Endothelial cell of umbilical vein (primary cell): ENCODE data around the gene CAMSAP1. TPM values are rescaled to one million over a fixed set of nuclear protein-coding genes. Genes with fewer than 3 reads are reported as not detected.

Experiments
- BruUV-seq: library from RNA; stranded (reverse); fragments of 400-500 nt; replicated peaks from 2 replicates; lab custom pipeline; 2021; lab: Mats Ljungman, UMichigan
- CTCF ChIA-PET: fragments of 300-600, 350-600 bp; sonication (Branson Sonifier 250); formaldehyde crosslinking; loops from one replicate; lab custom pipeline; 2021; ENCODE audit warnings: antibody characterized with exemption, inconsistent platforms; lab: Charles Lee
- POLR2A ChIA-PET: fragments of 300-600, 350-600 bp; sonication (Branson Sonifier 250); formaldehyde crosslinking; loops from one replicate; lab custom pipeline; 2021; ENCODE audit warnings: antibody characterized with exemption, inconsistent platforms; lab: Charles Lee
- DNase-seq: peaks from one replicate; pipeline ENCODE4 v3.0.0-alpha.2; 2011; ENCODE audit warnings: low read depth, low spot score
- FAIRE-seq: peaks from 2 replicates; lab custom pipeline; 2011; peaks lifted over from hg19 to GRCh38; lab: Jason Lieb, UNC
- H2AFZ ChIP-seq: 2 replicates; pipeline ENCODE4 v1.6.0; 2012; ENCODE audit warnings: low read depth, low read length, control low read depth, inconsistent platforms
- H3K27ac ChIP-seq: 2 replicates; pipeline ENCODE4 v1.5.1; 2011; ENCODE audit warnings: low read depth, mild to moderate bottlenecking, control low read depth, low read length, moderate library complexity; ENCODE audit not compliant: insufficient read depth
- H3K27me3 ChIP-seq, 2 experiments: 2 replicates each; pipeline versions ENCODE4 v1.6.0 to v1.6.1; 2011; ENCODE audit warnings: low read length in 2 of 2, mixed read lengths in 1 of 2; ENCODE audit not compliant: control insufficient read depth in 2 of 2, insufficient read depth in 2 of 2
- H3K36me3 ChIP-seq, 2 experiments: 2 replicates in 1 of 2; 3 replicates in 1 of 2; pipeline ENCODE4 v1.5.1; 2011; ENCODE audit warnings: low read length in 2 of 2, mild to moderate bottlenecking in 1 of 2, moderate library complexity in 1 of 2; ENCODE audit not compliant: control insufficient read depth in 2 of 2, insufficient read depth in 2 of 2; ENCODE audit errors: extremely low read depth in 1 of 2
- H3K4me1 ChIP-seq: 3 replicates; pipeline ENCODE4 v1.5.1; 2011; ENCODE audit warnings: mild to moderate bottlenecking, low read length; ENCODE audit not compliant: control insufficient read depth, insufficient read depth; ENCODE audit errors: extremely low read depth
- H3K4me2 ChIP-seq: 2 replicates; pipeline ENCODE4 v1.6.1; 2011; ENCODE audit warnings: low read length, control low read depth, mixed read lengths; ENCODE audit not compliant: insufficient read depth
- H3K4me3 ChIP-seq, 3 experiments: fragments of 200-600 bp in 1 of 3; sonication (generic), shearing (Covaris generic) in 1 of 3; replicated peaks in 1 of 3; 2 replicates each; pipeline ENCODE4 v1.5.1; 2011 to 2016; ENCODE audit warnings: control low read depth in 3 of 3, low read length in 3 of 3, mild to moderate bottlenecking in 2 of 3, inconsistent platforms in 1 of 3, low read depth in 1 of 3, moderate library complexity in 1 of 3; ENCODE audit not compliant: insufficient read depth in 1 of 3
- H3K79me2 ChIP-seq: 2 replicates; pipeline ENCODE4 v1.6.0; 2012; ENCODE audit warnings: low read length, inconsistent platforms; ENCODE audit not compliant: control insufficient read depth, insufficient read depth
- H3K9ac ChIP-seq: replicated peaks from 2 replicates; pipeline ENCODE3; 2011; ENCODE audit warnings: low read length, control low read depth; ENCODE audit not compliant: insufficient read depth; ENCODE audit errors: extremely low read depth
- H3K9me1 ChIP-seq: replicated peaks from 3 replicates; pipeline ENCODE4 v1.6.0; 2011; ENCODE audit warnings: mild to moderate bottlenecking, low read length; ENCODE audit not compliant: control insufficient read depth, insufficient read depth; ENCODE audit errors: extremely low read depth
- H3K9me3 ChIP-seq: replicated peaks from 2 replicates; pipeline ENCODE4 v1.5.1; 2012; ENCODE audit warnings: low read length, inconsistent platforms; ENCODE audit not compliant: control insufficient read depth, insufficient read depth
- H4K20me1 ChIP-seq: replicated peaks from 2 replicates; pipeline ENCODE3; 2011; ENCODE audit warnings: mild to moderate bottlenecking, low read length; ENCODE audit not compliant: control insufficient read depth, insufficient read depth; ENCODE audit errors: extremely low read depth
- CTCF ChIP-seq, 2 donors: IDR thresholded peaks; 1 replicate in 1 of 2; 2 replicates in 1 of 2; pipeline ENCODE4 v1.5.1; 2011; ENCODE audit warnings: low read length in 2 of 2, mild to moderate bottlenecking in 2 of 2, moderate library complexity in 2 of 2, control low read depth in 1 of 2, inconsistent platforms in 1 of 2, low read depth in 1 of 2; ENCODE audit not compliant: insufficient read depth in 1 of 2; ENCODE audit errors: extremely low read depth in 1 of 2
- JUN ChIP-seq: IDR thresholded peaks from 2 replicates; pipeline ENCODE4 v1.6.1; 2011; ENCODE audit warnings: borderline replicate concordance, low read depth; ENCODE audit not compliant: insufficient read length, insufficient read depth
- POLR2AphosphoS5 ChIP-seq: IDR thresholded peaks from 2 replicates; pipeline ENCODE4 v1.6.1; 2012; ENCODE audit warnings: low read depth, mild to moderate bottlenecking, control low read depth, low read length, moderate library complexity; ENCODE audit not compliant: insufficient read depth
- dilution Hi-C: fragments of 300-500 bp; cut with MboI; formaldehyde crosslinking; loops from one replicate; pipeline ENCODE4 v1.15.0; 2019; ENCODE audit warnings: low sequenced_read_pairs; ENCODE audit not compliant: extremely low pct_ligation_motif_present
- intact Hi-C: fragments of 100-400 bp; cut with micrococcal nuclease; formaldehyde crosslinking; loops from one replicate; pipeline ENCODE4 v1.10.0; 2022
- polyA plus RNA-seq, 4 experiments: library from polyadenylated mRNA; depleted of rRNA in 3 of 4; stranded (reverse) in 3 of 4; unstranded in 1 of 4; fragments of >200 nt; gene quantifications; 2 replicates each; pipeline versions ENCODE4 v1.2.1 to v1.2.3, GENCODE V29; 2011 to 2012; ENCODE audit warnings: missing spikeins in 1 of 4
- total RNA-seq: library from RNA; stranded (reverse); gene quantifications from 2 replicates; pipeline ENCODE4 v1.2.3, GENCODE V29; 2021

CAMSAP1 gene
- total and polyA plus RNA-seq, 2 donors (not counting 3 experiments of a cell fraction or from before 2014, with no cell fraction given), result 8.1 to 25.5 TPM

GRCh38 chr9:135820661-135821060 is 86.7 kb downstream of the CAMSAP1 start:
- peaks cover 26 to 60% of the 10 kb centered on the region in 2 experiments for H3K36me3 ChIP-seq
- no peak for FAIRE-seq

GRCh38 chr9:135819905-135820304 is 87.4 kb downstream of the CAMSAP1 start:
- no peaks in the 10 kb centered on the region for H3K79me2 ChIP-seq
- POLR2A ChIA-PET, result no interaction called here
- no peaks in the 10 kb centered on the region for H4K20me1 ChIP-seq
- no peak overlapping the region for H2AFZ ChIP-seq
- no peak overlapping the region for H3K4me2 ChIP-seq
- no peaks in the 10 kb centered on the region for H3K9me3 ChIP-seq
- DNase-seq (no peak), FAIRE-seq (no peak)
- CTCF ChIA-PET, result no interaction called here
- TF ChIP-seq JUN (no peak), POLR2AphosphoS5 (no peak)
- no peak overlapping the region for H3K4me3 ChIP-seq
- no peak overlapping the region for H3K27ac ChIP-seq
- no peaks in the 10 kb centered on the region for H3K27me3 ChIP-seq
- intact Hi-C loops, result no loop called here
- dilution Hi-C loops, result no loop called here
- no peaks in the 10 kb centered on the region for H3K4me1 ChIP-seq
- no TSS peak for BruUV-seq
- H3K36me3 ChIP-seq, result peaks cover 28 to 62% of the 10 kb centered on the region in 2 experiments
- no peaks in the 10 kb centered on the region for H3K9me1 ChIP-seq
- no peak overlapping the region for H3K9ac ChIP-seq

More at GRCh38 chr9:135820661-135821060, 86.7 kb downstream of the CAMSAP1 start:
- TF ChIP-seq JUN (no peak), CTCF (IDR thresholded peaks at IDR 0.05; ENCODE audit: extremely low read depth in 1 of 2, insufficient read depth in 1 of 2, low read depth in 1 of 2, low read length in 2 of 2) (no peak)
- intact Hi-C loops, result no loop called here
- peaks cover 4% of the 10 kb centered on the region for H3K79me2 ChIP-seq
- BruUV-seq, result no TSS peak
- no peaks in the 10 kb centered on the region for H3K9me3 ChIP-seq
- H3K4me1 ChIP-seq, result no peaks in the 10 kb centered on the region
- DNase-seq, result no peak
- ChIA-PET CTCF (interaction anchor here (1.2 kb wide), 1 partner anchor 9 kb away, joined by 3 read pairs; no protein-coding TSS in a partner anchor), POLR2A (no interaction called here)
- no peak overlapping the region for H3K4me3 ChIP-seq
- no peaks in the 10 kb centered on the region for H3K9me1 ChIP-seq
- H3K27ac ChIP-seq, result no peak overlapping the region
- dilution Hi-C loops, result no loop called here
- no peak overlapping the region for H3K9ac ChIP-seq
- no peak overlapping the region for H2AFZ ChIP-seq
- no peak overlapping the region for H3K4me2 ChIP-seq
- H4K20me1 ChIP-seq, result no peaks in the 10 kb centered on the region
- no peaks in the 10 kb centered on the region for H3K27me3 ChIP-seq
